GM12864 (cell line): ENCODE measurements around the gene KIAA1328.

Experiments used
- DNase-seq: peaks from one replicate; pipeline ENCODE4 v3.0.0-alpha.2; 2011; ENCODE audit warnings: low read depth
- H3K4me3 ChIP-seq: 2 replicates; pipeline ENCODE4 v1.5.1; 2011; ENCODE audit warnings: mild to moderate bottlenecking, low read depth, low read length, control low read depth
- TF ChIP-seq, protein P1 (sequence below): IDR thresholded peaks from 2 replicates; pipeline ENCODE4 v1.5.1; 2011; ENCODE audit warnings: low read depth, mild to moderate bottlenecking, moderate library complexity, low read length, control low read depth, inconsistent platforms; ENCODE audit errors: missing control alignments

The KIAA1328 gene

DNA sequence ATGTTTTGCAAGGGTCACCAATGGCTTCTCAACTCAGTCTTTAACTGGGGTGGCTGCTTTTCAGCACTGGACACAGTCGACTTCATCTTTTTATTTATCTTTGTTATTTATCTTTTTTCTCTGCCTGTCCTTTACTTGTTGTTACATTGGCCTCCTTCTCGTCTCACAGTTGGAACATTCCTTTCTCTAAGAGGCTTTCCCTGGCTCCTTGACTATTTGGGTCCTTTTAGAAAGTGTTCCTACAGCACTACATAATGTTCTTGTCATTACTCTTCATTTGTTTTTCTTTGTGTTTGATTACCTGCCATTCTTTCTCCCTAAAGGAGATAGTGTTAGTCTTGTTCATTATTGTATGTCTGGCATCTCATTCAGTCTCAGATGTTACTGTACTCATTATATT lies 122.0 kb downstream of the KIAA1328 start:
- H3K4me3 ChIP-seq = no peak overlapping the region
- TF ChIP-seq, protein P1, sequence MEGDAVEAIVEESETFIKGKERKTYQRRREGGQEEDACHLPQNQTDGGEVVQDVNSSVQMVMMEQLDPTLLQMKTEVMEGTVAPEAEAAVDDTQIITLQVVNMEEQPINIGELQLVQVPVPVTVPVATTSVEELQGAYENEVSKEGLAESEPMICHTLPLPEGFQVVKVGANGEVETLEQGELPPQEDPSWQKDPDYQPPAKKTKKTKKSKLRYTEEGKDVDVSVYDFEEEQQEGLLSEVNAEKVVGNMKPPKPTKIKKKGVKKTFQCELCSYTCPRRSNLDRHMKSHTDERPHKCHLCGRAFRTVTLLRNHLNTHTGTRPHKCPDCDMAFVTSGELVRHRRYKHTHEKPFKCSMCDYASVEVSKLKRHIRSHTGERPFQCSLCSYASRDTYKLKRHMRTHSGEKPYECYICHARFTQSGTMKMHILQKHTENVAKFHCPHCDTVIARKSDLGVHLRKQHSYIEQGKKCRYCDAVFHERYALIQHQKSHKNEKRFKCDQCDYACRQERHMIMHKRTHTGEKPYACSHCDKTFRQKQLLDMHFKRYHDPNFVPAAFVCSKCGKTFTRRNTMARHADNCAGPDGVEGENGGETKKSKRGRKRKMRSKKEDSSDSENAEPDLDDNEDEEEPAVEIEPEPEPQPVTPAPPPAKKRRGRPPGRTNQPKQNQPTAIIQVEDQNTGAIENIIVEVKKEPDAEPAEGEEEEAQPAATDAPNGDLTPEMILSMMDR = no peak
- no peak for DNase-seq

DNA sequence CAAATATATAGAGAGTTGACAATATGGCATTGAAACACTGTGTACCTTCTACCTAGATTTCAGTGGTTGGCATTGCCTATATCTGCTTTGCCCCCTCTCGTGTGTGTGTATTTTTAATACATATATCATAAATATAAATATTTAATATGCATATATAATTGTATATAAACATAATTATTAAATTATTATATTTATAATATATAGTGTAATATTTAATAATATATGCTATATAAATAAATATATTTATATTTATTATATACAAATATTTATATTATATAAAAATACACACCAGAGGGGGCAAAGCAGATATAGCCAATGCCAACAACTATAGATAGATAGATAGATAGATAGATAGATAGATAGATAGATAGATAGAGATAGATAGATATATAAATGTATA lies 124.1 kb downstream of the KIAA1328 start:
- H3K4me3 ChIP-seq = no peak overlapping the region
- no peak for DNase-seq
- TF ChIP-seq, protein P1 = no peak

DNA sequence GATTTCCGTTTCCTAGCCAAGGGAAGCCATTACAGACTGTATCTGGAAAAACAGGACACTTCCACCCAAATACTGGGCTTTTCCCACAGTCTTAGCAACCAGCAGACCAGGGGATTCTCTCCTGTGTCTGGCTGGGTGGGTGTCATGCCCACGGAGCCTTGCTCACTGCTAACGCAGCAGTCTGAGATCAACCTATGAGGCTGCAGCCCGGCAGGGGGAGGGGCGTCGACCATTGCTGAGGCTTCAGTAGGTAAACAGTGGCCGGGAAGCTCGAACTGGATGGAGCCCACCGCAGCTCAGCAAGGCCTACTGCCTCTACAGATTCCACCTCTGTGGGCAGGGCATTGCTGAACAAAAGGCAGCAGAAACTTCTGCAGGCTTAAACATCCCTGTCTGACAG lies 131.1 kb downstream of the KIAA1328 start:
- TF ChIP-seq, protein P1 = no peak
- H3K4me3 ChIP-seq = no peak overlapping the region
- no peak for DNase-seq

DNA sequence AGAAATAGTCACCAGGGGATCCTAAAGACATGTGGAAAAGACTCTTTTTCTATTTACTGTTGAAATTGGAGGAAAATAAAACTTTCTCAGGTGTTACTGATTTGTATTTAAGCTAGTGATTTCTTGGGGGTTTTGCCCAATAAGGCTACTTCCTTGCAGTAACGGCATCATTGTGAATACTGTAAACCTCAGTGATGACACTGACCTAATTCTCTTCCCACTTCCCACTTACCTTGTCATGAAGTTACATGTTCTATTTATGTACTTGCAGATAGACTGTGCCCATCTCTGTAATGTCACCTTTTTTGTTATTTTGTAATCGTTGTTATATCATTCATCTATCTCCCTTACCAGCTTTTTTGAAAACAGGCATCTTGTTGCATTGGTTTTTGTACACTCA lies 134.5 kb downstream of the KIAA1328 start:
- DNase-seq = no peak
- H3K4me3 ChIP-seq = no peak overlapping the region
- TF ChIP-seq, protein P1 = no peak

DNA sequence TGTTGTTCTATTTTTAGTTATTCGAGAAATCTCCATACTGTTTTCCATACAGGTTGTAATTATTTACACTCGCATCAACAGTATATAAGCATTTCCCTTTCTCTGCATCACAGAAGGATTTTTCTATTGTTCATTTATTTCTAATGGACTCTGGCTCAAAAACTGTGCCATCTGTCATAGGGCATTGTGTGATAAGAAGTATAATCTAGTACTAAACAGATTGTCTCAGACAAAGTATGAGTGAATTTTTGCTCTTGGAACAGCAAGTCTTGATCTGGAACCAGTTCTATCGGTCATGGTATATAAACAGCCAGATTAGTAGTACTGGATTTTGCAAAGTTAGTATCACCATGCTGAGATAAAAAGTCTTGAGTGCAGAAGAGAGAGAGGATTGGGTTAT lies 145.8 kb downstream of the KIAA1328 start:
- no peak overlapping the region for H3K4me3 ChIP-seq
- TF ChIP-seq, protein P1 = no peak
- no peak for DNase-seq

DNA sequence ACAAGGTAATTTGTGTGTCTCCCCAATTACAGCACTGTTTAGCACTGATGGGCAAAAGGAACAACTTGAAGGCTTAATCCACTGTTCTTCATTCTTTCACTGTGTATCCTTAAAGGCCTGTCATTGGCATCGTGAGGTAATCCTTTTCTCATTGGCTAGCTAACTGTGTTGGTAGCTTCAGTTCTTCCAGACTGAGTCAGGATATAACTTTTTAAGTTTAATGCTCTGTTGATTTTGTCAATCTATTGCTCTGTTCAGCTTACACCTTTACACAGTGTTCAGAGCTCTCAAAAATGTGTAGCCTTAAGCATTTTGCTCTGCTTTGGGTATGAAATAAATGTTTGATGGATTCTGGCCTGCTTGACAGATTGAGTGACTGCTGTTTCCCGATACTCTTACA lies 148.2 kb downstream of the KIAA1328 start:
- TF ChIP-seq, protein P1 = no peak
- DNase-seq = no peak
- H3K4me3 ChIP-seq = no peak overlapping the region

DNA sequence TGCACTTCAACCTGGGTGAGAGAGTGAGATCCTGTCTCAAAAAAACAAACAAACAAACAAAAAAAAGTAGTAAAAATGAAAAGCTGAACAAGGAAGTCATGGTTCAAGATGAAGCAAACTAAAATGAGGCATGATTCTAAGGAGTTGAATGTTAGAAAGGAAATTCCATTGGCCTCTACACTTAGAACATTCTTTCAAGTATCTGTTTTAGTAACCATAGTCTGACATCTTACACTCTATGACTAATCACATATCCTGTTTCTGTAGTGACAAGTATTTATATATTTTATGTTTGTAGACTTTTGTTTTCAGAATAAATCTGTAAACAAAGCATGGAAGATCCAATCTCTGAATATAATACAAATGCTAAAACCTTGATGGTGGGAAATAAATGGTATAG lies 164.1 kb downstream of the KIAA1328 start:
- H3K4me3 ChIP-seq = no peak overlapping the region
- TF ChIP-seq, protein P1 = no peak
- no peak for DNase-seq
